SU-DHL-6 (cell line): ENCODE data around the gene LNX1.

Source experiments
- H2AFZ ChIP-seq: fragments of 200-600 bp; sonication (generic); 2 replicates; pipeline ENCODE4 v1.6.1; 2014; ENCODE audit warnings: low read depth, mild to moderate bottlenecking, moderate library complexity, mixed read lengths, antibody characterized with exemption, low read length; ENCODE audit not compliant: severe bottlenecking
- H3F3A ChIP-seq: fragments of 200-600 bp; shearing (Covaris generic); 2 replicates; pipeline ENCODE4 v1.6.0; 2016; ENCODE audit warnings: antibody characterized with exemption, mild to moderate bottlenecking; ENCODE audit not compliant: insufficient read depth
- H3K27ac ChIP-seq: fragments of 200-600 bp; sonication (generic); 2 replicates; pipeline ENCODE4 v1.5.1; 2016; ENCODE audit warnings: low read depth, mild to moderate bottlenecking, low read length, moderate library complexity, mixed read lengths
- H3K27me3 ChIP-seq: fragments of 200-600 bp; sonication (generic), shearing (Covaris generic); 2 replicates; pipeline ENCODE4 v1.6.0; 2014; ENCODE audit warnings: mild to moderate bottlenecking, low read length
- H3K36me3 ChIP-seq: fragments of 200-600 bp; sonication (generic); 2 replicates; pipeline ENCODE4 v1.6.1; 2014; ENCODE audit warnings: mild to moderate bottlenecking, low read length, mixed read lengths
- H3K4me2 ChIP-seq: fragments of 300-600, 200-600 bp; shearing (Covaris generic), sonication (generic); 2 replicates; pipeline ENCODE4 v1.6.0; 2014; ENCODE audit warnings: low read length, low read depth, mild to moderate bottlenecking; ENCODE audit not compliant: poor library complexity, severe bottlenecking
- H3K4me3 ChIP-seq: fragments of 200-600 bp; sonication (generic); 2 replicates; pipeline ENCODE4 v1.5.1; 2014; ENCODE audit warnings: antibody characterized with exemption, low read length, mild to moderate bottlenecking, mixed read lengths; ENCODE audit not compliant: insufficient read depth, poor library complexity, severe bottlenecking
- H3K79me2 ChIP-seq: fragments of 200-600 bp; sonication (generic); 2 replicates; pipeline ENCODE4 v1.6.1; 2014; ENCODE audit warnings: mild to moderate bottlenecking, low read length, moderate library complexity; ENCODE audit not compliant: insufficient read depth
- H3K9ac ChIP-seq: fragments of 200-600 bp; sonication (generic); 2 replicates; pipeline ENCODE4 v1.7.0; 2014; ENCODE audit warnings: mild to moderate bottlenecking, low read length
- H3K9me2 ChIP-seq: fragments of 200-600 bp; sonication (generic); replicated peaks from 2 replicates; pipeline ENCODE4 v1.6.1; 2014; ENCODE audit warnings: low read length; ENCODE audit not compliant: insufficient read depth
- H3K9me3 ChIP-seq: fragments of 200-600 bp; sonication (generic); 2 replicates; pipeline ENCODE4 v1.6.1; 2014; ENCODE audit warnings: low read length, mixed read lengths; ENCODE audit not compliant: insufficient read depth
- H4K20me1 ChIP-seq: fragments of 200-600 bp; sonication (generic); 2 replicates; pipeline ENCODE4 v1.6.1; 2014; ENCODE audit warnings: low read depth, mild to moderate bottlenecking, antibody characterized with exemption, low read length, moderate library complexity, mixed read lengths
- CTCF ChIP-seq: fragments of 200-600 bp; sonication (generic); IDR thresholded peaks from one replicate; pipeline ENCODE4 v1.5.1; 2017; ENCODE audit warnings: antibody characterized with exemption, mild to moderate bottlenecking, low read length, moderate library complexity; ENCODE audit not compliant: insufficient read depth, poor library complexity, severe bottlenecking
- EZH2phosphoT487 ChIP-seq: fragments of 200-600 bp; sonication (generic), shearing (Covaris generic); conservative IDR thresholded peaks from 2 replicates; pipeline ENCODE4 v1.6.1; 2018; ENCODE audit warnings: mild to moderate bottlenecking, antibody characterized with exemption, low read length, moderate library complexity, mixed read lengths

LNX1 gene

GRCh38 chr4:53431052-53431451, 160.2 kb downstream of the LNX1 start:
- Histone ChIP-seq H3K4me2 (no peak overlapping the region), H3F3A (no peaks in the 10 kb centered on the region), H3K27me3 (no peaks in the 10 kb centered on the region), H3K79me2 (no peaks in the 10 kb centered on the region), H3K4me3 (no peak overlapping the region), H3K27ac (no peak overlapping the region), H3K9me2 (no peaks in the 10 kb centered on the region), H3K9me3 (no peaks in the 10 kb centered on the region), H2AFZ (no peak overlapping the region), H3K36me3 (peaks cover 14% of the 10 kb centered on the region; the same call in 1 of the 2 replicates), H4K20me1 (no peaks in the 10 kb centered on the region), H3K9ac (no peak overlapping the region)
- TF ChIP-seq EZH2phosphoT487: no peak
- no peak for TF ChIP-seq CTCF

GRCh38 chr4:53427366-53427765, 163.9 kb downstream of the LNX1 start:
- Histone ChIP-seq H3K36me3 (peaks cover 14% of the 10 kb centered on the region; the same call in 1 of the 2 replicates), H3F3A (peaks cover 3% of the 10 kb centered on the region; the same call in 1 of the 2 replicates), H3K79me2 (no peaks in the 10 kb centered on the region)

GRCh38 chr4:53424280-53424679, 167.0 kb downstream of the LNX1 start:
- H3K4me2 ChIP-seq: no peak overlapping the region
- no peak for TF ChIP-seq CTCF
- TF ChIP-seq EZH2phosphoT487: no peak
- no peak overlapping the region for H3K9ac ChIP-seq
- no peak overlapping the region for H2AFZ ChIP-seq
- H3K27ac ChIP-seq: no peak overlapping the region
- no peaks in the 10 kb centered on the region for H3K79me2 ChIP-seq
- H3K9me2 ChIP-seq: no peaks in the 10 kb centered on the region
- no peaks in the 10 kb centered on the region for H3K27me3 ChIP-seq
- no peaks in the 10 kb centered on the region for H3K9me3 ChIP-seq
- H4K20me1 ChIP-seq: no peaks in the 10 kb centered on the region
- H3K36me3 ChIP-seq: peaks cover 11% of the 10 kb centered on the region; the same call in 1 of the 2 replicates
- H3F3A ChIP-seq: peaks cover 3% of the 10 kb centered on the region; the same call in 1 of the 2 replicates
- no peak overlapping the region for H3K4me3 ChIP-seq

More at GRCh38 chr4:53427366-53427765, 163.9 kb downstream of the LNX1 start:
- TF ChIP-seq EZH2phosphoT487: no peak
- TF ChIP-seq CTCF: no peak
- H3K9me2 ChIP-seq: no peaks in the 10 kb centered on the region
- no peak overlapping the region for H2AFZ ChIP-seq
- H4K20me1 ChIP-seq: no peaks in the 10 kb centered on the region
- H3K4me2 ChIP-seq: no peak overlapping the region
- no peaks in the 10 kb centered on the region for H3K9me3 ChIP-seq
- no peak overlapping the region for H3K4me3 ChIP-seq
- H3K27ac ChIP-seq: no peak overlapping the region
- no peaks in the 10 kb centered on the region for H3K27me3 ChIP-seq
- H3K9ac ChIP-seq: no peak overlapping the region
